A172 (cell line): Measurements from ENCODE around the gene DSG3. TPM values are rescaled to one million over a fixed set of nuclear protein-coding genes. Genes with fewer than 3 reads are reported as not detected.

Source experiments
- DNase-seq: peaks from one replicate; pipeline ENCODE4 v3.0.0-alpha.2; 2015; ENCODE audit warnings: low spot score
- total RNA-seq: library from RNA; depleted of rRNA; stranded (reverse); fragments of >200 nt; shearing (Covaris generic); gene quantifications from 2 replicates; pipeline ENCODE4 v1.2.3, GENCODE V29; 2014; rRNA removed

The DSG3 gene
- total RNA-seq, 1 experiment from 2014 or later = not detected

DNA sequence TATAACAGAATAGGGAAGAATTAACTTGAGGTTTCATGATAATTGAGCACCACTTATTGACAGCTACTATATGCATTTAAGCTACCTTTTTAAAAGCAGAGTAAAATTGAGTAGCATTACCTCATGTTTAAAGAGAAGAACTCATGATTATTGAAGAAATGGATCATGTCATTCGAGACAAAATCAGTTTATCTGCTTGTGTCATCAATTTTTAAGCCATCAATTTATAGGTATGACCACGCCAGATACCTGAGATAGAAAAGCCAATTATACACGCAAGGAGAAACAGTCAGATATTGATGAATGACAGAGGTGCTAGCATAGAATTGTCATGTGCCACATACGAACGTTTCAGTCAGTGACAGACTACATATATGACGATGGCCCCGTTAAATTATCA, 78.8 kb downstream of the DSG3 start:
- no peak for DNase-seq

Other genes with a start within 250 kb of the DSG3 start
- gene DSG1, start 129.6 kb upstream of the DSG3 start, total RNA-seq = not detected in 2 replicates
- not detected in 2 replicates for gene DSG4, start 71.0 kb upstream of the DSG3 start, total RNA-seq
- gene DSG2, start 50.4 kb downstream of the DSG3 start, total RNA-seq = 51.7 and 55.3 TPM in 2 replicates
- gene TTR, start 144.1 kb downstream of the DSG3 start, total RNA-seq = not detected in 2 replicates
- 15.1 and 17.5 TPM in 2 replicates for gene B4GALT6, start 236.8 kb downstream of the DSG3 start, total RNA-seq